Stimulated activated naive B cell treated with anti-CD40 and anti-IgM and Interleukin-4, amounts not matched to agents 10 μg/mL and 1 μg/mL and 100 μg/mL, for 72 hours (primary cell): ENCODE results near the gene BTBD7.
A peak's percentile ranks its signal among the peaks of the same experiment; 100 is the strongest.

ENCODE experiments used
- ATAC-seq, 2 donors: fragments of 150-1000 bp; cut with Tn5 transposase; replicated peaks; 2 replicates each; pipeline ENCODE4 v1.10.0; 2021; ENCODE audit warnings: moderate library complexity in 1 of 2
- DNase-seq: peaks from one replicate; pipeline ENCODE4 v3.0.0; 2021
- H3K27ac Mint-ChIP-seq: one replicate; pipeline ENCODE4 v1.8.0; 2022; ENCODE audit warnings: mild to moderate bottlenecking, mixed read lengths
- H3K27me3 Mint-ChIP-seq, 2 donors: one replicate each; pipeline ENCODE4 v1.8.0; 2022; ENCODE audit warnings: mixed read lengths in 2 of 2
- H3K36me3 Mint-ChIP-seq, 2 donors: one replicate each; pipeline ENCODE4 v1.8.0; 2022; ENCODE audit warnings: mixed read lengths in 2 of 2, mild to moderate bottlenecking in 1 of 2
- H3K4me1 Mint-ChIP-seq, 2 donors: one replicate each; pipeline ENCODE4 v1.8.0; 2022; ENCODE audit warnings: mixed read lengths in 2 of 2, mild to moderate bottlenecking in 1 of 2
- H3K4me3 Mint-ChIP-seq, 2 donors: one replicate each; pipeline ENCODE4 v1.8.0; 2022; ENCODE audit warnings: mild to moderate bottlenecking in 2 of 2, mixed read lengths in 2 of 2, moderate library complexity in 1 of 2
- H3K9me3 Mint-ChIP-seq, 2 donors: one replicate each; pipeline ENCODE4 v1.8.0; 2022; ENCODE audit warnings: mixed read lengths in 2 of 2, mild to moderate bottlenecking in 1 of 2

Gene BTBD7

DNA sequence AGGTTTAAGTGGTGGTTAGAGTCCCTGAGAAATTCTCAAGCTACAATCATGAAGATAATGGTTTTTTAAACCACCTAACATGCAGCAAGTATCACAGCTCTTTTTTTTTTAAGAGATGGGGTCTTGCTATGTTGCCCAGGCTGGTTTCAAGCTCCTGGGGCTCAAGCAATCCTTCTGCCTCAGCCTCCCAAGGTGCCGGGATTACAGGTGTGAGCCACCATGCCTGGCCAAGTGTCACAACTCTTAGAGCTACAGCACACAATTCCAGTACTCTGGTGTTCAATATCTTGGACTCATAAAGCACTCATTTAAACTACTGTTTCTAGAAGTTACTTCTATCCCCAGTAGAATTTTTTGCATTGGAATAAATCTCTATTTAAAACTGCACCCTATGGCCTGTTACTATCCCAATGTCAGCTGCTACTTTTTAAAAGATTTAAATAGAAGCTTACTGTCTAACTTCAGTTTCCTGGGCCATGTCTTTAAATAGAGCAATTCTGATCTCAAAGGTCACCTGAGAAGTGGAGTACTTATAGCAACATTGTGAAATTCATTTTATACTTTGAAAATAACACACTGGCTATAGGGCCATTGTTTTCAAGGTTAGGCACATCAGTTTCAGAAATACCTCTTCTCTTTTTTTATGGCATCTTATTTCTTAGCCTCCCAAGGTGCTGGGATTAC lies 137.4 kb downstream of the BTBD7 start:
- DNase-seq, result no peak
- Mint-ChIP-seq H3K27ac (peak overlapping the region; percentile 25), H3K27me3 (no peaks in the 10 kb centered on the region), H3K4me3 (no peak overlapping the region), H3K9me3 (no peaks in the 10 kb centered on the region), H3K36me3 (peaks cover 5 to 9% of the 10 kb centered on the region in 2 donors), H3K4me1 (peaks cover 0 to 2% of the 10 kb centered on the region in 2 donors)
- no peak for ATAC-seq
